GM19193 (cell line): ENCODE measurements around the gene HRH1.

Source experiments
- POLR2A ChIP-seq: IDR thresholded peaks from 4 replicates; pipeline ENCODE4 v1.6.1; 2011; ENCODE audit not compliant: insufficient read depth, insufficient read length; ENCODE audit errors: extremely low read depth

Gene HRH1

GRCh38 chr3:11185564-11186317, 31.4 kb downstream of the HRH1 start:
- no peak for TF ChIP-seq POLR2A

- no peak for TF ChIP-seq POLR2A
Observed at GRCh38 chr3:11186318-11186692, 32.0 kb downstream of the HRH1 start.

GRCh38 chr3:11186771-11187191, 32.5 kb downstream of the HRH1 start:
- TF ChIP-seq POLR2A: no peak

- no peak for TF ChIP-seq POLR2A
Observed at GRCh38 chr3:11187681-11188080, 33.4 kb downstream of the HRH1 start.

DNA sequence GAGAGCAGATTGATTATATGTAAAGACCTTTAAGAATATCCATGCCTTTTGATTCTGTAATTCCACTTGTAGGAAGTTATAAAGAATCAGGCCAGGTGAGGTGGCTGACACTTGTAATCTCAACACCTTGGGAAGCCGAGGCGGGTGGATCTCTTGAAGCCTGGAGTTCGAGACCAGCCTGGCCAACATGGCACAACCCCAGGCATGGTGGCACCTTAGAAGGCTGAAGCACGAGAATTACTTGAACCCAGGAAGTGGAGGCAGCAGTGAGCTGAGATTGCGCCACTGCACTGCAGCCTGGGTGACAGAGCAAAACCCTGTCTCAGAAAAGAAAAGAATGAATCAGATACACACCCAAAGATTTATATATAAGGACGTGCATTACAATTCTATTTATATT, 33.9 kb downstream of the HRH1 start:
- no peak for TF ChIP-seq POLR2A

DNA sequence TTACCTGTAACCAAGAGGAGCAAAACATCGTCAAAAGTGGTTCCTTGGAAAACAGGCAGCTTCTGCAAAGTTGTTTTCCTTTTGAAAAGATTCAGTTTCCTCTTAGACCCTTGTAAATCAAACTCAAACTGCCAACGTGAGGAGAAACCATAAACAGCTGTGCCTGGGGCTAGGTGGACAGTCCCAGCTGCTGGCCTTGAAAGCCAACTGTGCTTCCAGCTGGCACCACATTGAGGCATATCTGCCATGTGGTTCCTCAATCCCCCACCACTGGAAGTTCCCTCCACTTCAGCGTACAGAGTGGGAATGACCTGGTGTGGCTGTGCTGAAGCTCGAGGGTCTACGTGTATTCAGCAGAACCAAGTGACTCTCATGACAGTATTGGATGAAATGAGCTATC, 40.9 kb downstream of the HRH1 start:
- no peak for TF ChIP-seq POLR2A

GRCh38 chr3:11195721-11196332, 41.5 kb downstream of the HRH1 start:
- TF ChIP-seq POLR2A: no peak

DNA sequence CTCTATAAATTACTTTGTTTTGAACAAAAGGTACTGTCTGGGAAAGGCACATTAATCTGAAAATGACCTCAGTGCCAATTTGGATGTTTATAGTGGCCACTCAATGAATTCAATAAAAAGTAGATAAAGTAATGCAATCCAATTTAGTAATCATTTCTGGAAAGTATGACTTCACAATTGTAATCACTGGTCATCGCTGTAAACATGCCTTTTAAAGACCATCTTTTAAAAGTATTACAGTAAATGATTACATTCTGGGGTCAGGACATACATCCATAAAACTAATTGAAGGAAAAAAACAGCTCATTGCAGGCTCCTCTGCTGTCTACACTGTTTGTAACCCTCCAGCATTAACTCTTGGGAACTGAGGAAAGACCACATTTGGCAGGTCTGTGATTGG, 43.2 kb downstream of the HRH1 start:
- no peak for TF ChIP-seq POLR2A

DNA sequence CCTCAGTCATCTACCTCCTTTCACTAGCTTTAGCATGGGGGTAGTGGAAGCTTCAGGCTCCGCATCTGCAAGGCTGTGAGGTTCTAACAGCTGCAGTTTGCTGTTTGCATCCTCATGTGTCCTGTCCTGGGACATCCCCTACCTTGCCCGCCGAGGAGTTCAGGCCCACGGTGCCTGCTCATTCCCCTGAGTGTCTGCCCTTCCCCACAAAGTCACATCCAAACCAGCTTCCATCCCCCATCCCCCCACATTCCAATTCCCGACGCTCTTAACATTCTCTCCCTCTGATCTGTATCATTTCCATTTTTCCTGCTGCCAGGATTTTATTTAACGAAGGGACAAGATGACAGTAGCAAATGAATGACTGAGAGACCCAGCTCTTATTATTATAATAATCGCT, 43.8 kb downstream of the HRH1 start:
- TF ChIP-seq POLR2A: no peak

- no peak for TF ChIP-seq POLR2A
Observed at GRCh38 chr3:11198495-11198894, 44.2 kb downstream of the HRH1 start.

- no peak for TF ChIP-seq POLR2A
Observed at GRCh38 chr3:11199902-11200845, 45.9 kb downstream of the HRH1 start.

DNA sequence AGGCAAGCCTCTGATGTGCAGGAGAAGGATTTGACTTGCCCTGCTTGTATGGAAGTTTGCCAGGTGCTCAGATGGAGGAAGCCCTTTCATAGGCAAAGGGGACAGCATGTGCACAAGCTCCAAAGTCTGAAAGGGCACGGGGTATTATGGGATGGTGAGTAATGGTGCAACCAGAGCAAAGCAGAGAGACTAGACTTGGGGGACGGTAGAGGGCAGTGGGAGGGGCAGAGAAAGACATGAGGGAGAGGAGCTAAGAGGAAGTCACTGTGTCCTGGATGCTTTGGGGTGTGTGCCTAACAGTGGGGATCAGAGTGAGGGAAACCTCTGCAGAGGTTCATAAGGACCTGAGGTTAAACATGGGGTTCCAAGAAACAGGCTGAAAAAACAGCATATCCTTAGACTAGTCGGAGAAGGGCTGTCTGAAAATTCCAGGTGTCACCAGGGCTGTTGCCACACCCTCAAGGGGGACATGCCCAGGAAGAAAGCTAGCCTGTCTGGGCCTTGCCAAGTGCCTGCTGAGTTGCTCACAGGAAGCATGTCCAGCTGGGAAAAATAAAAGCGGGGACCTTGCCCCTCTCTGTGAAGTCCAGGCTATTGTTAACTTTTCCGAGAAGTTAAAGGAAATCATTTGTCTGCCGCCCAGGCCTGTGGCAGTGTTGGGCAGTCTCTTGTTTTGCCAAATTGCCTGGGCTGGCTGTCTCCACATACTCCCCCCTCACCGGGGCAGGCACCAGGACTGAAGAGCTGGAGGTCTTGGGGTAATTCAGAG, 47.1 kb downstream of the HRH1 start:
- no peak for TF ChIP-seq POLR2A

- TF ChIP-seq POLR2A: no peak
Observed at GRCh38 chr3:11203961-11204360, 49.7 kb downstream of the HRH1 start.

DNA sequence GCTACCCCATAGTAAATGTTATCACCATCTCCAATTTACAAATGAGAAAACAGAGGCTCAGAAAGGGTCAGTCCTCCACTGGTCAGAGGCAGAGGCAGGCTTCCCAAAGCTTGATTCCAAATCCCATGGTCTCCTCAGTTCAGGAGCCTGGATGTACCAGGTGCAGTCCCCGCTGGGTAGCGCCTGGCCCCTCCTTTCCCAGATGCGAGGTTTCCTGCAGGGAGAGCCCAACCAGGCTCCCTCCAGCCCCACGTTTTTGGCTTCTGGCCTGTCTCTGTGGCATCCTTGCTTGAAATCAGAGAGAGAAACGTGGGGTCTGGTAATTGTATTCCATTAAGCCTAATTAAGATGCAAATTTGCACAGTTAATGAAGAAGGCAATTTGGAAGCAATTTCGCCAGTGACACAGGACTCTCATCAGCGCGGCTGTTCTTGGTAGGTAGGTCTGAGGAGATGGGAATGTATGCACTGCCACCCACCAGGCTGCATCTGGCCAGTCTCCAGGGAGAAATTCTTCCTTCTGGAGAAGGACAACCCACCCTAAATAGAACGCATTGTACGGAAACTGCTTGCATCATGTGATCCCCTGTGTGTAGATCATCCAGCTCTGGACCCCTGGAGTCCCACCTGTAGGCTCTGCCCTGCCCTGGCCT, 50.5 kb downstream of the HRH1 start:
- no peak for TF ChIP-seq POLR2A
